HG02870 (cell line): ENCODE measurements around the gene MESD.
"Not testable (repeated sequence)": the region's sequence is repeated elsewhere in the genome, so short reads cannot be mapped to it uniquely, and the experiment has no call there.

Source experiments
- ATAC-seq: cut with Tn5 transposase; IDR thresholded peaks from one replicate; pipeline ENCODE4 v1.9.1; 2021; ENCODE audit warnings: mild to moderate bottlenecking, moderate library complexity; ENCODE audit not compliant: unreplicated experiment

Gene MESD

DNA sequence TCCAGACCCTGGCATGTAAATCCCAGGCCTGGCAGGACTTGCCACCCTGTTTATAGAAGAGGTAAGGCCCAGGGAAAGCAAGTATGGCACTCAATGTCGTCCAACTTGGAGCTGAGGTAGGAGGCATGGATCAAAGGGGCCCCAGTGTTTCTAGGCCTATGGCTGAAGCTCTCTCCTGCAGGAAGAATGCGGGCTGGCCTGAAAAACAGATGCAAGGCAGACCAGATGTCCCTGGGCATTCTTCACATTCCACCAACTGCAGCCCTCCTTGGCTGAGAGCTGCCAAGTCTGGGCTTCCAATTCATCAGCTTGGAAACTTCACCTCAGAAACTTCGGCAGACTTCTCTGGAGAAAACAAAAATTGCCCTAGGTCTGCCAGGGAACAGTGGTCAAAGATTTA, 22.2 kb downstream of the MESD start:
- no peak for ATAC-seq

DNA sequence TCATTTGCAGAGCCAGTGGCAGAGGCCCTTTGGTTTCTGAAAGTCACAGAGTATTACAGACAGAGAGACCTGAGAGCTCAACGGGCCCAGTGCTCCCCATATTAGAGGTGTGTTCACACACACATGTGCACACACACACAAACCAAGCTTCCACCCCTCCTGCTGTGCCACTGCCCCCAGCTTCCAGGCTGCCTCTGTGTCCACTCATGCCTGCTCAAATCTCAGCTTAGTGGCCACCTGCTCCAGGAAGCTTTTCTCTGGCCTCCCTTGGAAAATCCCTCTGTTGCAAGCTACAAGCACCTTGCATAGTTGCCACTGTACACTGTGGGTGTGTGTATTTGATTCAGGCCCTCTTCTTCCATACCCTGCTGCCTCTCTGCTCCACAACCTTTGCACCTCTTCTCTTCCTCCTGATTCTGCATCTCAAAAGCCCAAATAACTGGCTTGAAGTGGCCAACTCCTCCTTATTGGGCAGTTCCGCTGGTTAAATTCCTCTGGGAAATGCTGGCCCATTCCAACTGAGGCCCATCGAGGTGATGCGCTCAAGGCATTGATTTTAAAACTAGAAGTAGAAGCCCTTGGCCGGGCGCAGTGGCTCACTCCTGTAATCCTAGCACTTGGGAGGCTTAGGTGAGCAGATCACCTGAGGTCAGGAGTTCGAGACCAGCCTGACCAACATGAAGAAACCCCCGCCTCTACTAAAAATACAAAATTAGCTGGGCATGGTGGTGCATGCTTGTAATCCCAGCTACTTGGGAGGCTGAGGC, 23.0 kb downstream of the MESD start:
- ATAC-seq = no peak

DNA sequence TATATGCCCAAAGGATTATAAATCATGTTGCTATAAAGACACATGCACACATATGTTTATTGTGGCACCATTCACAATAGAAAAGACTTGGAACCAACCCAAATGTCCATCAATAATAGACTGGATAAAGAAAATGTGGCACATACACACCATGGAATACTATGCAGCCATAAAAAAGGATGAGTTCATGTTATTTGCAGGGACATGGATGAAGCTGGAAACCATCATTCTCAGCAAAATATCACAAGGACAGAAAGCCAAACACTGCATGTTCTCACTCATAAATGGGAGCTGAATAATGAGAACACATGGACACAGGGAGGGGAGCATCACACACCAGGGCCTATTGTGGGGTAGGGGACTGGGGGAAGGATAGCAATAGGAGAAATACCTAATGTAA, 24.2 kb downstream of the MESD start:
- not testable (repeated sequence) for ATAC-seq

- ATAC-seq = no peak
These were observed 30.7 kb downstream of the MESD start for GRCh38 chr15:80958818-80959495.

- ATAC-seq = no peak
These were observed 31.6 kb downstream of the MESD start for GRCh38 chr15:80957976-80958375.

GRCh38 chr15:80957556-80957955, 32.1 kb downstream of the MESD start:
- ATAC-seq = no peak

DNA sequence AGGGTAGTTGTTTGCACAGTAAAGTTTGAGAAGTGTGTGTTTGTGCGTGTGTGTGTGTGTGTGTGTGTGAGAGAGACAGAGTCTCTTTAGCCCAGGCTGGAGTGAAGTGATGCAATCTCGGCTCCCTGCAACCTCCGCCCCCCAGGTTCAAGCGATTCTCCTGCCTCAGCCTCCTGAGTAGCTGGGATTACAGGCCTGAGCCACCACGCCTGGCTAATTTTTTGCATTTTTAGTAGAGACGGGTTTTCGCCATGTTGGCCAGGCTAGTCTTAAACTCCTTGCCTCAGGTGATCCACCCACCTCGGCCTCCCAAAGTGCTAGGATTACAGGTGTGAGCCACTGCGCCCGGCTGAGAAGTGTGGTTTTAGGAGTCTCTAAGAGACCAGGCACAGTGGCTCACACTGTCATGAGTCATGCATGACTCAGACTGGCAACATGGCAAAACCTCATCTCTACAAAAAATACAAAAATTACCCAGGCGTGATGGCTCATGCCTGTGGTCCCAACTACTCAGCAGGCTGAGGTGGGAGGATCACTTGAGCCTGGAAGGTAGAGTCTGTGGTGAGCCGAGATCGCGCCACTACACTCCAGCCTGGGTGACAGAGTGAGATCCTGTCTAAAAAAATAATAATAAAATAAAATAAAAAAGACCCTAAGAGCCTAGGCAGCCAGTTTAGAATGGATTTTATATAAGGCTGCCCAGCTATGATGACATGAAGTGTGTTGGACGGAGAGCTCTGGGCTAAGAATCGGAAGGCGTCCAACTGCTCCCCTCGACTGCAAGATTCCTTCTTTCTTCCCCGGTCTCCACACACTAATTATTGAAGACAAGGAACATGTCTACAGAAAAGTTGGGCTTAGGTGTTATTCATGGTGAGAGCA, 33.8 kb downstream of the MESD start:
- not testable (repeated sequence) for ATAC-seq

DNA sequence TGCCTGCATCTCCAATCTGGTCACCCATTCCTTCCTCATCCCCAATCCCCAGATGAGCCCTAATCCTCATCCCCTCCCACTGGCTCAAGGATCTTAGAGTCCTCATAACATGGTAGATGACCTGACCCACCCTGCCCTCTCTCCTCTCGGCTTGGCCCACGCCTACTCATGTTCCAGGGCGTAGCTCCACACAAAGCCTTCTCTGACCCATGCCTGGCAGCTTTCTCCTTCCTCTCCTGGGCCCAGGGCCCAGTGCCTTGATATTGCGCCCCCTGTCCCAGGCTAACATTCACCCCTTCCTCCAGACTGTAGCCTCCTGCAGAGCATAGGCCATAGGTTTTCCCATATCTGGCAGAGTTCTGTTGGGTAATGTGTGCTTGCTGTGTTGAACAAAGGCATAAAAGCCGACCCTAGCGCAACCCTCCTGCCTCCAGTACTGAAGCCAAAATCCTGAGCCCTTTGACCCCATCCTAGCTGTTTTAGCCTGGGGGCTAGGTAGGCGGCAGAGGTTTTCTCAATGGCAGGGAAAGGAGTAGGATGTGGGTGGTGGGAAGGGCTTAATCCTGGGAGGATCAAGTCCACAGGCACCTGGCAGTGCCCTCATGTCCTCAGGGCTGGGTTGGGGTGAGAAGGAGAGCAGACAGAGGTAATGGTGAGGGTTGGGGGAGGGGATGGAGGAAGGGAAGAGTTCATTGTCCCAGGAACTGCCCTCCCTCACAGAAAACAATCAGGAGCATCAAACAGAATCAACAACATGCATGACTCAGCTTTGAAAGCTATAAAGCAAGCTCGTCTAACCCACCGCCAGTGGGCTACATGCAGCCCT, 35.5 kb downstream of the MESD start:
- no peak for ATAC-seq

GRCh38 chr15:80953001-80953952, 36.3 kb downstream of the MESD start:
- ATAC-seq = no peak

GRCh38 chr15:80951941-80952340, 37.7 kb downstream of the MESD start:
- ATAC-seq = no peak

GRCh38 chr15:80950291-80951078, 39.1 kb downstream of the MESD start:
- no peak for ATAC-seq

DNA sequence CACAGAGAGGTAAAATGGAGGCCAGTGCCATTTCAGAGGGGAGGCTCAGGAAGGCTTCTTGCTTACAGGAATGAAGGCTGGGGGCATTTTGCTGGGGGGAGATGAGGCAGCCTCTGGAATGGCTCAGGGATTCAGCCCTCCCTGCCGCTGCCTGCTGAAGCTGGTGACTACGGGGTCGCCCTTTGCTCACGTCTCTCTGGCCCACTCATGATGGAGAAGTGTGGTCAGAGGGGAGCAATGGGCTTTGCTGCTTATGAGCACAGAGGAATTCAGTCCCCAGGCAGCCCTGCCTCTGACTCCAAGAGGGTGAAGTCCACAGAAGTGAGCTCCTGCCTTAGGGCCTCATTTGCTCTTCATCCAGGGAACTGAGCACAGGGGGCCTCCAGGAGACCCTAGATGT, 39.9 kb downstream of the MESD start:
- no peak for ATAC-seq

DNA sequence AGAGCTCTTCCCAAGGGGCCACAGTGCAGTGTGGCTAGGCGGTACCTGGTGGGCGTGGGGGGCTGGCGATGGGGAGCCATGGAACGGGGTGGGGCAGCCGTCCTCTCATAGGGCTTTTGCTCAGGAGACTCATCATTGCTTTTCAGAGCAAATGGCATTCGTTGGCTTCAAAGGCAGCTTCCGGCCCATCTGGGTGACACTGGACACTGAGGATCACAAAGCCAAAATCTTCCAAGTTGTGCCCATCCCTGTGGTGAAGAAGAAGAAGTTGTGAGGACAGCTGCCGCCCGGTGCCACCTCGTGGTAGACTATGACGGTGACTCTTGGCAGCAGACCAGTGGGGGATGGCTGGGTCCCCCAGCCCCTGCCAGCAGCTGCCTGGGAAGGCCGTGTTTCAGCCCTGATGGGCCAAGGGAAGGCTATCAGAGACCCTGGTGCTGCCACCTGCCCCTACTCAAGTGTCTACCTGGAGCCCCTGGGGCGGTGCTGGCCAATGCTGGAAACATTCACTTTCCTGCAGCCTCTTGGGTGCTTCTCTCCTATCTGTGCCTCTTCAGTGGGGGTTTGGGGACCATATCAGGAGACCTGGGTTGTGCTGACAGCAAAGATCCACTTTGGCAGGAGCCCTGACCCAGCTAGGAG, 40.8 kb downstream of the MESD start:
- no peak for ATAC-seq

- no peak for ATAC-seq
These were observed 43.0 kb downstream of the MESD start for GRCh38 chr15:80946576-80946975.

DNA sequence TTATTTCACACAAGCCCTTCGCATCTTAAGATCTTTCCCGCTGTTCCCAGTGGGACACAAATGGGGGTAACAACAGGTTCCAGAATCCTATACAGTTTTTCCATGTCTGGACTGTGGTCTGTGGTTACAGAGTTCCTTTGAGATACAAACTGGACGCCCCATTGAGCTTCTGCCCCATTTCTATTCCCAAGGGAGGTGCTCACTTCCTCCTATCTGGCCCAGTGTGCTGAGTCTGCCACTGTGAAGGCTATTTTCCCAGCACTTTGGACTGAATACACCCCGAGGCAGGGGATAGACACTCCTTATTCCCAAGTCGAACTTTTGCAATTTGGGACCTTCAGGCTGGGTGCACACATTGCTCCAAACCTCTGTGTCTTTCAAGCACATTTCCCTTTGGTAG, 44.0 kb downstream of the MESD start:
- no peak for ATAC-seq

- no peak for ATAC-seq
These were observed 44.8 kb downstream of the MESD start for GRCh38 chr15:80944818-80945217.

- ATAC-seq = no peak
These were observed 46.7 kb downstream of the MESD start for GRCh38 chr15:80942746-80943565.
